Measurements from ENCODE around the gene RAD18.

The RAD18 gene

GRCh38 chr3:8963137-8963853 lies at the start of gene RAD18:
Gene RAD18 (minus strand): TSS chr3:8963472. CDS start chr3:8963385, 87 bp downstream.
- DNase-seq (ENCODE audit: low spot score): peak; percentile 81

- DNase-seq (ENCODE audit: low spot score): no peak
Measured at GRCh38 chr3:9012521-9012920, 49.2 kb upstream of the RAD18 start.

GRCh38 chr3:9009976-9010545 lies 46.8 kb upstream of the RAD18 start:
- no peak for DNase-seq (ENCODE audit: low spot score)

- no peak for DNase-seq (ENCODE audit: low spot score)
Measured at GRCh38 chr3:9008550-9009255, 45.4 kb upstream of the RAD18 start.

GRCh38 chr3:9007928-9008327 lies 44.7 kb upstream of the RAD18 start:
- no peak for DNase-seq (ENCODE audit: low spot score)

- DNase-seq (ENCODE audit: low spot score): no peak
Measured at GRCh38 chr3:9007213-9007612, 43.9 kb upstream of the RAD18 start.

- no peak for DNase-seq (ENCODE audit: low spot score)
Measured at GRCh38 chr3:9000041-9000440, 36.8 kb upstream of the RAD18 start.

- DNase-seq (ENCODE audit: low spot score): no peak
Measured at GRCh38 chr3:8997151-8997550, 33.9 kb upstream of the RAD18 start.

- DNase-seq (ENCODE audit: low spot score): no peak
Measured at GRCh38 chr3:8996681-8997121, 33.4 kb upstream of the RAD18 start.

- no peak for DNase-seq (ENCODE audit: low spot score)
Measured at GRCh38 chr3:8996216-8996615, 32.9 kb upstream of the RAD18 start.

GRCh38 chr3:8994226-8994625 lies 31.0 kb upstream of the RAD18 start:
- DNase-seq (ENCODE audit: low spot score): no peak

GRCh38 chr3:8993331-8993730 lies 30.1 kb upstream of the RAD18 start:
- DNase-seq (ENCODE audit: low spot score): no peak

- no peak for DNase-seq (ENCODE audit: low spot score)
Measured at GRCh38 chr3:8992854-8993253, 29.6 kb upstream of the RAD18 start.

GRCh38 chr3:8992199-8992598 lies 28.9 kb upstream of the RAD18 start:
- DNase-seq (ENCODE audit: low spot score): no peak

- DNase-seq (ENCODE audit: low spot score): no peak
Measured at GRCh38 chr3:8990266-8991215, 27.3 kb upstream of the RAD18 start.

GRCh38 chr3:8988791-8989558 lies 25.7 kb upstream of the RAD18 start:
- DNase-seq (ENCODE audit: low spot score): no peak

- no peak for DNase-seq (ENCODE audit: low spot score)
Measured at GRCh38 chr3:8988384-8988655, 25.0 kb upstream of the RAD18 start.

- DNase-seq (ENCODE audit: low spot score): peak; percentile 66
Measured at GRCh38 chr3:8987645-8988383, 24.5 kb upstream of the RAD18 start.

- no peak for DNase-seq (ENCODE audit: low spot score)
Measured at GRCh38 chr3:8987226-8987625, 24.0 kb upstream of the RAD18 start.

- DNase-seq (ENCODE audit: low spot score): no peak
Measured at GRCh38 chr3:8986741-8987140, 23.5 kb upstream of the RAD18 start.

GRCh38 chr3:8985876-8986275 lies 22.6 kb upstream of the RAD18 start:
- DNase-seq (ENCODE audit: low spot score): no peak
